Testis (tissue), 3 donors: Measurements from ENCODE around the gene HOMER1. TPM values are rescaled to one million over a fixed set of nuclear protein-coding genes. Genes with fewer than 3 reads are reported as not detected.

Experiments used
- DNase-seq: peaks from one replicate; pipeline ENCODE4 v3.0.0-alpha.2; 2019
- H3K27ac ChIP-seq, 2 donors: fragments of 200-600 bp; sonication (generic); one replicate each; pipeline ENCODE4 v1.5.1; 2019
- H3K27me3 ChIP-seq: fragments of 200-600 bp; sonication (generic); one replicate; pipeline ENCODE4 v1.5.1; 2019
- H3K36me3 ChIP-seq: fragments of 200-600 bp; sonication (generic); one replicate; pipeline ENCODE4 v1.5.1; 2017; ENCODE audit warnings: low read depth; ENCODE audit errors: missing control alignments
- H3K4me1 ChIP-seq: fragments of 200-600 bp; sonication (generic); one replicate; pipeline ENCODE4 v1.5.1; 2019
- H3K4me3 ChIP-seq, 2 donors: fragments of 200-600 bp; sonication (generic); one replicate each; pipeline ENCODE4 v1.5.1; 2017 to 2019
- H3K9me3 ChIP-seq: fragments of 200-600 bp; sonication (generic); one replicate; pipeline ENCODE4 v1.5.1; 2017
- CTCF ChIP-seq, 3 experiments: fragments of 450-650 bp in 2 of 3; fragments of 200-600 bp in 1 of 3; sonication (generic) in 1 of 3; IDR thresholded peaks; one replicate each; pipeline ENCODE4 v1.5.1; 2016 to 2019; ENCODE audit warnings: antibody characterized with exemption in 3 of 3, mild to moderate bottlenecking in 2 of 3, moderate library complexity in 1 of 3
- POLR2A ChIP-seq: fragments of 450-650 bp; IDR thresholded peaks from one replicate; pipeline ENCODE4 v1.6.1; 2017; ENCODE audit warnings: antibody characterized with exemption, mild to moderate bottlenecking, moderate library complexity
- WGBS, 2 donors: methylation state at CpG; one replicate each; pipeline ENCODE4 v1.1.5; 2018; 5-methylcytosine and 5-hydroxymethylcytosine counted together
- intact Hi-C: fragments of 100-400 bp; cut with DNase I; formaldehyde crosslinking; loops from one replicate; pipeline ENCODE4 v1.15.1; 2023; ENCODE audit warnings: low total_unique reads
- polyA plus RNA-seq: library from polyadenylated mRNA; stranded (reverse); fragments of 350-450 nt; fragmentation: Illumina TruSeq; extraction: RNeasy Lipid Tissue Mini Kit (QIAGEN cat#74804); gene quantifications from one replicate; pipeline ENCODE4 v1.2.3, GENCODE V29; 2014; ENCODE audit warnings: low read depth, low replicate concordance; ENCODE audit not compliant: insufficient read depth
- total RNA-seq, 2 donors: library from RNA; depleted of rRNA; stranded (reverse); fragments of >200 nt; gene quantifications; one replicate each; pipeline ENCODE4 v1.2.3, GENCODE V29; 2016

The HOMER1 gene
- total and polyA plus RNA-seq, 3 donors from 2014 or later, result 5.7 to 23.0 (median 20.4) TPM

DNA sequence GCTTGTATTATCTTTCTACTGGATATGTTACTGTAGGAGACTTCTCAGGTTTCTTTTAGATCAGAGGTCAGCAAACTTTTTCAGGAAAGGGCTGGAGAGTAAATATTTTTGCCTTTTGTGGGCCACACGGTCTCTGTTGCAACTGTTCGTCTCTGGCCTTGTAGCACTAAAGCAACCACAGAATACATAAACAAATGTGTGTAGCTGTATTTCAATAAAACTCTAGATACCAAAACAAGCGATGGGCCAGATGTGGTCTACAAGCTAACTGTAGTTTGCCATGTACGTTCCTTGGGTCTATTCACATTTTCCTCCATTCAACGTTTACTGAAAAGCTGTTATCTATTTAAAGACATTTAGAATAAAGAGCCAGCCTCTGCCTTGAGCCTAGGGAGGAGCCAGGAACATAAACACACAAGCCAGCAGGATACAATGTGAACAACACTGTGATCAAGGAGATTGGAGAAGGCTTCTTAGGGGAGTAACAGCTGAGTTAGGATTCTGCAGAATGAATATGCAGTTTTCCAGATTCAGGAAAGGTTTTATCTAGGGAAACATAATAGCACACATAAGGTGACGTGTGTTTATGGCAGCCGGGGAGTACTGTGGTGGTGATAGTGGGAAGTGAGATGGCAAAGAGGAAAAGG lies 33.0 kb upstream of the HOMER1 start:
- Histone ChIP-seq H3K9me3 (no peaks in the 10 kb centered on the region), H3K27ac (no peak overlapping the region), H3K27me3 (no peaks in the 10 kb centered on the region), H3K4me3 (no peak overlapping the region), H3K4me1 (no peaks in the 10 kb centered on the region), H3K36me3 (no peaks in the 10 kb centered on the region)
- WGBS, 2 donors, result 64 to 70% methylated on average over 7 of the region's 7 CpGs
- DNase-seq, result no peak
- TF ChIP-seq POLR2A (no peak), CTCF (IDR thresholded peaks at IDR 0.05) (no peak)
- intact Hi-C loops, result no loop called here

DNA sequence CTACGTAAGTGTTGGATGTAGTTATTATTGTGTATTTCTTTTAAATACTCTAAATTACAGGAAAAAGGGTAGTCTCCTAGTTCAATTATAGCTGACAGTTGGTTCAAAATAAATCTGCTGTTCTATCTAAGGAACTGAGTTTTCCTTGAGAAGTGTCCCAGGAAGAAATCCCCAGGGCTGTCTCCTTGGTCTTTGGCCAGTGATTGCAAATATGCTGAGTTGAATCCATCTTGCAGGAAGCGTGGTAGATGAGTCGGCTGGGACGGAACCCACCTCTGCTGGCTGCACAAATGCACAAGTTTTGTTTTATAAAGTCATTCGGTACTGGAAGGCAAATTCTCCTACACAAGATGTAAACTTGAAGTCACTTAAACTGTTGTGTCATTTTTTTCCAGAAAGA lies 30.2 kb upstream of the HOMER1 start:
- Histone ChIP-seq H3K27me3 (no peaks in the 10 kb centered on the region), H3K4me3 (no peak overlapping the region), H3K4me1 (no peaks in the 10 kb centered on the region), H3K36me3 (no peaks in the 10 kb centered on the region), H3K27ac (no peak overlapping the region), H3K9me3 (no peaks in the 10 kb centered on the region)
- intact Hi-C loops, result no loop called here
- TF ChIP-seq CTCF (IDR thresholded peaks at IDR 0.05) (no peak), POLR2A (no peak)
- no peak for DNase-seq
- WGBS, 2 donors, result 58 to 67% methylated on average over 5 of the region's 5 CpGs

- no peaks in the 10 kb centered on the region for H3K9me3 ChIP-seq
- intact Hi-C loops, result no loop called here
- H3K27me3 ChIP-seq, result no peaks in the 10 kb centered on the region
- WGBS, 2 donors, result 63 to 73% methylated on average over 6 of the region's 6 CpGs
- TF ChIP-seq CTCF (IDR thresholded peaks at IDR 0.05) (no peak), POLR2A (no peak)
- no peaks in the 10 kb centered on the region for H3K4me1 ChIP-seq
- no peak overlapping the region for H3K27ac ChIP-seq
- H3K4me3 ChIP-seq, result no peak overlapping the region
- no peak for DNase-seq
- H3K36me3 ChIP-seq, result no peaks in the 10 kb centered on the region
These were observed 27.0 kb upstream of the HOMER1 start for GRCh38 chr5:79540939-79541338.

DNA sequence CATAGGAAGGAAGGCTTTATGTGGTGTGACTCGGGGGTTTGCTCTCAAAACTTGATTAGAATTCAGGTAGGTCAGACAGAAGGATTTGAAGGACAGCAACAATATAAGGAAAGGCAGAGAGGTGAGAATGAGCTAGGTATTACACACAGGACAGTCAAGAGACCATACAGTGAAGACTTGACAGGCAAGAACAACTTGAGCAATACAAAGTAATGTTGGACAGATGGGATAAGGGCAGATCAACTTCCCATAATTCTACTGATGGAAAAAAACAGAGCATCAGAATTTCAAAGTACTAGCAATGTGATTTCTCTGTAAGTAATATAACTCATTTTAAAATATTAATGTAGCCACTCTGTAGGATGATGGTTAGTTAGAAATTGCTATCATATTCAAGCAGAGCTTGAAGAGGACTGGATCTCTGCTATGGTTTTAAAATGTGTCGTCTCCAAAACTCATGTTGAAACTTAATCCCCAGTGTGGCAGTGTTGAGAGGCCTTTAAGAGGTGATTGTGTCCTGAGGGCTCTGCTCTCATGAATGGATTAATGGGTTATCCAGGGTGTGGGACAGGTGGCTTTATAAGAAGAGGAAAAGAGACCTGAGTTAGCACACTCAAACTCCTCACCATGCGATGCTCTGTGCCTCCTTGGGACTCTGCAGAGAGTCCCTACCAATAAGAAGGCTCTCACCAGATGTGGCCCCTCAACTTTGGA lies 22.4 kb upstream of the HOMER1 start:
- no peaks in the 10 kb centered on the region for H3K27me3 ChIP-seq
- H3K4me3 ChIP-seq, result no peak overlapping the region
- TF ChIP-seq CTCF (IDR thresholded peaks at IDR 0.05) (no peak), POLR2A (no peak)
- H3K36me3 ChIP-seq, result no peaks in the 10 kb centered on the region
- no peaks in the 10 kb centered on the region for H3K4me1 ChIP-seq
- 90 to 93% methylated on average over 3 of the region's 3 CpGs for WGBS, 2 donors
- H3K9me3 ChIP-seq, result no peaks in the 10 kb centered on the region
- H3K27ac ChIP-seq, result no peak overlapping the region
- intact Hi-C loops, result no loop called here
- no peak for DNase-seq
